Left ventricle myocardium inferior (tissue), 1 donor: ENCODE data around the gene RFLNA. TPM values are rescaled to one million over a fixed set of nuclear protein-coding genes. Genes with fewer than 3 reads are reported as not detected.

Experiments used
- DNase-seq: peaks from one replicate; pipeline ENCODE4 v3.0.0-alpha.2; 2020
- H3K27ac ChIP-seq: fragments of 200-600 bp; replicated peaks from 2 replicates; pipeline ENCODE4 v1.8.0; 2021
- H3K27me3 ChIP-seq: fragments of 200-600 bp; 2 replicates; pipeline ENCODE4 v1.8.0; 2021; ENCODE audit warnings: low read depth
- H3K36me3 ChIP-seq: fragments of 200-600 bp; 2 replicates; pipeline ENCODE4 v1.8.0; 2021
- H3K4me1 ChIP-seq: fragments of 200-600 bp; 2 replicates; pipeline ENCODE4 v1.8.0; 2021
- H3K4me3 ChIP-seq: fragments of 200-600 bp; 2 replicates; pipeline ENCODE4 v1.8.0; 2021; ENCODE audit warnings: mild to moderate bottlenecking, moderate library complexity
- H3K9me3 ChIP-seq: fragments of 200-600 bp; replicated peaks from 2 replicates; pipeline ENCODE4 v1.8.0; 2021
- intact Hi-C: fragments of 100-400 bp; cut with micrococcal nuclease; formaldehyde crosslinking; loops from one replicate; pipeline ENCODE4 v1.11.0; 2022
- microRNA-seq: library from miRNA; unstranded; fragments of <30 nt; microRNA quantifications from one replicate; pipeline ENCODE4 v1.2.0, GENCODE V29; 2020
- total RNA-seq: library from RNA; stranded (reverse); fragmentation: NEBNext Ultra II Directional; extraction: Animal tissue kit (Norgen Biotek cat#: 25700); gene quantifications from one replicate; pipeline ENCODE4 v1.2.1, GENCODE V29; 2021
- TF ChIP-seq, protein P1 (sequence below): fragments of 200-600 bp; IDR thresholded peaks from 2 replicates; pipeline ENCODE4 v1.8.0; 2021; ENCODE audit warnings: antibody characterized with exemption, mild to moderate bottlenecking, borderline replicate concordance
- donor health status: DM: no; HTN: yes; CAD: no; lungs with severe emphysema.

The RFLNA gene
- total RNA-seq, 1 donor from 2014 or later = 0.27 TPM

- Histone ChIP-seq H3K36me3 (peaks cover 39% of the 10 kb centered on the region), H3K4me1 (peaks cover 98% of the 10 kb centered on the region), H3K27me3 (no peaks in the 10 kb centered on the region), H3K4me3 (no peak overlapping the region), H3K27ac (peak overlapping the region; percentile 50), H3K9me3 (no peaks in the 10 kb centered on the region)
- intact Hi-C loops = no loop called here
- TF ChIP-seq, protein P1, sequence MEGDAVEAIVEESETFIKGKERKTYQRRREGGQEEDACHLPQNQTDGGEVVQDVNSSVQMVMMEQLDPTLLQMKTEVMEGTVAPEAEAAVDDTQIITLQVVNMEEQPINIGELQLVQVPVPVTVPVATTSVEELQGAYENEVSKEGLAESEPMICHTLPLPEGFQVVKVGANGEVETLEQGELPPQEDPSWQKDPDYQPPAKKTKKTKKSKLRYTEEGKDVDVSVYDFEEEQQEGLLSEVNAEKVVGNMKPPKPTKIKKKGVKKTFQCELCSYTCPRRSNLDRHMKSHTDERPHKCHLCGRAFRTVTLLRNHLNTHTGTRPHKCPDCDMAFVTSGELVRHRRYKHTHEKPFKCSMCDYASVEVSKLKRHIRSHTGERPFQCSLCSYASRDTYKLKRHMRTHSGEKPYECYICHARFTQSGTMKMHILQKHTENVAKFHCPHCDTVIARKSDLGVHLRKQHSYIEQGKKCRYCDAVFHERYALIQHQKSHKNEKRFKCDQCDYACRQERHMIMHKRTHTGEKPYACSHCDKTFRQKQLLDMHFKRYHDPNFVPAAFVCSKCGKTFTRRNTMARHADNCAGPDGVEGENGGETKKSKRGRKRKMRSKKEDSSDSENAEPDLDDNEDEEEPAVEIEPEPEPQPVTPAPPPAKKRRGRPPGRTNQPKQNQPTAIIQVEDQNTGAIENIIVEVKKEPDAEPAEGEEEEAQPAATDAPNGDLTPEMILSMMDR = no peak
- no peak for DNase-seq
Observed at GRCh38 chr12:124363353-124363965, 68.6 kb downstream of the RFLNA start.

GRCh38 chr12:124364543-124364942 is 69.7 kb downstream of the RFLNA start:
- intact Hi-C loops = no loop called here
- Histone ChIP-seq H3K4me1 (peaks cover 98% of the 10 kb centered on the region), H3K4me3 (no peak overlapping the region), H3K9me3 (no peaks in the 10 kb centered on the region), H3K27ac (peak overlapping the region; percentile 50), H3K36me3 (peaks cover 34% of the 10 kb centered on the region), H3K27me3 (no peaks in the 10 kb centered on the region)
- TF ChIP-seq, protein P1 = no peak
- no peak for DNase-seq

Small RNA genes within 50 kb of the gene (microRNA-seq; reads per million reads assigned to microRNA genes)
- gene MIR6880 = not detected
